GM19025 (cell line): ENCODE results near the gene FAM171A2.
"Not testable (repeated sequence)": the region's sequence is repeated elsewhere in the genome, so short reads cannot be mapped to it uniquely, and the experiment has no call there.

Experiments
- ATAC-seq: cut with Tn5 transposase; IDR thresholded peaks from one replicate; pipeline ENCODE4 v1.9.1; 2021; ENCODE audit warnings: mild to moderate bottlenecking, low read depth, moderate library complexity; ENCODE audit not compliant: unreplicated experiment

The FAM171A2 gene

GRCh38 chr17:44348234-44348987 is 15.2 kb downstream of the FAM171A2 start:
- ATAC-seq: no peak

GRCh38 chr17:44347206-44348055 is 16.2 kb downstream of the FAM171A2 start:
- not testable (repeated sequence) for ATAC-seq

GRCh38 chr17:44346064-44346844 is 17.4 kb downstream of the FAM171A2 start:
- no peak for ATAC-seq

- no peak for ATAC-seq
Measured at GRCh38 chr17:44345454-44346026, 18.1 kb downstream of the FAM171A2 start.

- ATAC-seq: peak; percentile 53
Measured at GRCh38 chr17:44344939-44345453, 18.7 kb downstream of the FAM171A2 start, which contains the start of gene GRN. GRN (plus strand) TSS chr17:44345302; CDS start chr17:44349165, 3,863 bp downstream.

- ATAC-seq: no peak
Measured at GRCh38 chr17:44343510-44344209, 20.0 kb downstream of the FAM171A2 start.

GRCh38 chr17:44340553-44340952 is 23.1 kb downstream of the FAM171A2 start:
- ATAC-seq: not testable (repeated sequence)

GRCh38 chr17:44338702-44339101 is 25.0 kb downstream of the FAM171A2 start:
- no peak for ATAC-seq

GRCh38 chr17:44335968-44336367 is 27.7 kb downstream of the FAM171A2 start:
- ATAC-seq: no peak

- ATAC-seq: no peak
Measured at GRCh38 chr17:44335564-44335963, 28.1 kb downstream of the FAM171A2 start.

- no peak for ATAC-seq
Measured at GRCh38 chr17:44334727-44335126, 28.9 kb downstream of the FAM171A2 start.

- no peak for ATAC-seq
Measured at GRCh38 chr17:44334315-44334714, 29.3 kb downstream of the FAM171A2 start.

GRCh38 chr17:44333371-44333770 is 30.3 kb downstream of the FAM171A2 start:
- no peak for ATAC-seq

GRCh38 chr17:44331249-44331760 is 32.3 kb downstream of the FAM171A2 start:
- ATAC-seq: no peak

- not testable (repeated sequence) for ATAC-seq
Measured at GRCh38 chr17:44330263-44330662, 33.4 kb downstream of the FAM171A2 start.

- ATAC-seq: not testable (repeated sequence)
Measured at GRCh38 chr17:44329516-44329915, 34.1 kb downstream of the FAM171A2 start.

GRCh38 chr17:44327715-44328449 is 35.8 kb downstream of the FAM171A2 start:
- ATAC-seq: no peak

- peak; percentile 38 for ATAC-seq
Measured at GRCh38 chr17:44326861-44327444, 36.7 kb downstream of the FAM171A2 start.
